Caco-2 (cell line): ENCODE measurements around the gene PDGFD. TPM values are rescaled to one million over a fixed set of nuclear protein-coding genes. Genes with fewer than 3 reads are reported as not detected.

ENCODE experiments used
- BruUV-seq: library from RNA; stranded (reverse); fragments of 400-500 nt; replicated peaks from 2 replicates; lab custom pipeline; 2021; lab: Mats Ljungman, UMichigan
- CTCF ChIA-PET: fragments of 300-600 bp; sonication (Branson Sonifier 250); formaldehyde crosslinking; loops from one replicate; lab custom pipeline; 2022; ENCODE audit warnings: antibody characterized with exemption; lab: Charles Lee
- POLR2A ChIA-PET: fragments of 300-600 bp; sonication (Branson Sonifier 250); formaldehyde crosslinking; loops from one replicate; lab custom pipeline; 2022; ENCODE audit warnings: antibody characterized with exemption; lab: Charles Lee
- DNase-seq, 2 experiments: peaks; one replicate each; pipeline versions ENCODE4 v3.0.0 to v3.0.0-alpha.2; 2020 to 2022
- H3K27me3 ChIP-seq: replicated peaks from 2 replicates; pipeline ENCODE4 v1.6.0; 2011; ENCODE audit warnings: low read length; ENCODE audit not compliant: control insufficient read depth, insufficient read depth
- H3K36me3 ChIP-seq: 2 replicates; pipeline ENCODE4 v1.5.1; 2011; ENCODE audit warnings: low read length; ENCODE audit not compliant: control insufficient read depth, insufficient read depth
- H3K4me1 ChIP-seq: fragments of 250-450 bp; sonication (Bioruptor Pico); 2 replicates; pipeline ENCODE4 v1.5.1; 2020; ENCODE audit warnings: mild to moderate bottlenecking
- H3K4me3 ChIP-seq: 2 replicates; pipeline ENCODE4 v1.5.1; 2011; ENCODE audit warnings: low read depth, mild to moderate bottlenecking, control low read depth, low read length
- H3K9me3 ChIP-seq: fragments of 250-450 bp; sonication (Bioruptor Pico); 2 replicates; pipeline ENCODE4 v1.5.1; 2020; ENCODE audit warnings: mild to moderate bottlenecking, moderate library complexity
- H3K27ac Mint-ChIP-seq: one replicate; pipeline ENCODE4 v1.8.0; 2022; ENCODE audit warnings: mixed read lengths; ENCODE audit not compliant: unreplicated experiment
- H3K27me3 Mint-ChIP-seq: one replicate; pipeline ENCODE4 v1.8.0; 2022; ENCODE audit warnings: mixed read lengths; ENCODE audit not compliant: insufficient read depth, unreplicated experiment
- H3K36me3 Mint-ChIP-seq: one replicate; pipeline ENCODE4 v1.8.0; 2022; ENCODE audit warnings: mild to moderate bottlenecking, mixed read lengths; ENCODE audit not compliant: insufficient read depth, unreplicated experiment
- H3K4me1 Mint-ChIP-seq: one replicate; pipeline ENCODE4 v1.8.0; 2022; ENCODE audit warnings: low read depth, mixed read lengths; ENCODE audit not compliant: unreplicated experiment
- H3K4me3 Mint-ChIP-seq: one replicate; pipeline ENCODE4 v1.8.0; 2022; ENCODE audit warnings: mild to moderate bottlenecking, moderate library complexity, mixed read lengths; ENCODE audit not compliant: unreplicated experiment
- H3K9me3 Mint-ChIP-seq: one replicate; pipeline ENCODE4 v1.8.0; 2022; ENCODE audit warnings: mixed read lengths; ENCODE audit not compliant: unreplicated experiment
- intact Hi-C: fragments of 100-400 bp; cut with micrococcal nuclease; formaldehyde crosslinking; loops from one replicate; pipeline ENCODE4 v1.10.0; 2022; ENCODE audit not compliant: unreplicated experiment
- total RNA-seq: library from RNA; stranded (reverse); gene quantifications from 2 replicates; pipeline ENCODE4 v1.2.3, GENCODE V29; 2022
- TF ChIP-seq, protein P1 (sequence below), 2 experiments: fragments of 200-600 bp in 1 of 2; IDR thresholded peaks; 1 replicate in 1 of 2; 2 replicates in 1 of 2; pipeline versions ENCODE4 v1.5.1 to v1.8.0; 2011 to 2022; ENCODE audit warnings: antibody characterized with exemption in 1 of 2, control low read depth in 1 of 2, inconsistent platforms in 1 of 2, low read depth in 1 of 2, low read length in 1 of 2, mild to moderate bottlenecking in 1 of 2, moderate library complexity in 1 of 2; ENCODE audit not compliant: insufficient read depth in 1 of 2, severe bottlenecking in 1 of 2, unreplicated experiment in 1 of 2

PDGFD gene
- total RNA-seq, 1 experiment from 2014 or later: not detected

- TF ChIP-seq, protein P1, sequence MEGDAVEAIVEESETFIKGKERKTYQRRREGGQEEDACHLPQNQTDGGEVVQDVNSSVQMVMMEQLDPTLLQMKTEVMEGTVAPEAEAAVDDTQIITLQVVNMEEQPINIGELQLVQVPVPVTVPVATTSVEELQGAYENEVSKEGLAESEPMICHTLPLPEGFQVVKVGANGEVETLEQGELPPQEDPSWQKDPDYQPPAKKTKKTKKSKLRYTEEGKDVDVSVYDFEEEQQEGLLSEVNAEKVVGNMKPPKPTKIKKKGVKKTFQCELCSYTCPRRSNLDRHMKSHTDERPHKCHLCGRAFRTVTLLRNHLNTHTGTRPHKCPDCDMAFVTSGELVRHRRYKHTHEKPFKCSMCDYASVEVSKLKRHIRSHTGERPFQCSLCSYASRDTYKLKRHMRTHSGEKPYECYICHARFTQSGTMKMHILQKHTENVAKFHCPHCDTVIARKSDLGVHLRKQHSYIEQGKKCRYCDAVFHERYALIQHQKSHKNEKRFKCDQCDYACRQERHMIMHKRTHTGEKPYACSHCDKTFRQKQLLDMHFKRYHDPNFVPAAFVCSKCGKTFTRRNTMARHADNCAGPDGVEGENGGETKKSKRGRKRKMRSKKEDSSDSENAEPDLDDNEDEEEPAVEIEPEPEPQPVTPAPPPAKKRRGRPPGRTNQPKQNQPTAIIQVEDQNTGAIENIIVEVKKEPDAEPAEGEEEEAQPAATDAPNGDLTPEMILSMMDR (IDR thresholded peaks at IDR 0.05; ENCODE audit: insufficient read depth in 1 of 2, low read depth in 1 of 2, low read length in 1 of 2, severe bottlenecking in 1 of 2, unreplicated experiment in 1 of 2): no peak
- Mint-ChIP-seq H3K27me3 (no peaks in the 10 kb centered on the region), H3K27ac (no peak overlapping the region), H3K9me3 (no peaks in the 10 kb centered on the region), H3K4me3 (no peak overlapping the region), H3K36me3 (no peaks in the 10 kb centered on the region), H3K4me1 (no peaks in the 10 kb centered on the region)
- no TSS peak for BruUV-seq
- H3K27me3 ChIP-seq: no peaks in the 10 kb centered on the region
- no peak overlapping the region for H3K4me3 ChIP-seq
- H3K4me1 ChIP-seq: no peaks in the 10 kb centered on the region
- H3K9me3 ChIP-seq: no peaks in the 10 kb centered on the region
- ChIA-PET CTCF (no interaction called here), POLR2A (no interaction called here)
- intact Hi-C loops: no loop called here
- DNase-seq: no peak
- H3K36me3 ChIP-seq: no peaks in the 10 kb centered on the region
Observed at GRCh38 chr11:103870821-103871309, 293.1 kb downstream of the PDGFD start.

GRCh38 chr11:103867481-103867880, 296.5 kb downstream of the PDGFD start:
- H3K27me3 Mint-ChIP-seq: no peaks in the 10 kb centered on the region
- DNase-seq: no peak
- H3K36me3 Mint-ChIP-seq: no peaks in the 10 kb centered on the region
- Histone ChIP-seq H3K9me3 (0 out of 2 replicates have a peak, but pooled peaks cover 2% of the 10 kb centered on the region), H3K27me3 (no peaks in the 10 kb centered on the region), H3K4me3 (no peak overlapping the region), H3K36me3 (no peaks in the 10 kb centered on the region), H3K4me1 (no peaks in the 10 kb centered on the region)
- no peak overlapping the region for H3K4me3 Mint-ChIP-seq
- CTCF ChIA-PET: no interaction called here
- TF ChIP-seq, protein P1 (IDR thresholded peaks at IDR 0.05; ENCODE audit: insufficient read depth in 1 of 2, low read depth in 1 of 2, low read length in 1 of 2, severe bottlenecking in 1 of 2, unreplicated experiment in 1 of 2): no peak
- POLR2A ChIA-PET: no interaction called here
- intact Hi-C loops: no loop called here
- H3K4me1 Mint-ChIP-seq: no peaks in the 10 kb centered on the region
- BruUV-seq: no TSS peak
- H3K9me3 Mint-ChIP-seq: peaks cover 9% of the 10 kb centered on the region
- H3K27ac Mint-ChIP-seq: no peak overlapping the region

DNA sequence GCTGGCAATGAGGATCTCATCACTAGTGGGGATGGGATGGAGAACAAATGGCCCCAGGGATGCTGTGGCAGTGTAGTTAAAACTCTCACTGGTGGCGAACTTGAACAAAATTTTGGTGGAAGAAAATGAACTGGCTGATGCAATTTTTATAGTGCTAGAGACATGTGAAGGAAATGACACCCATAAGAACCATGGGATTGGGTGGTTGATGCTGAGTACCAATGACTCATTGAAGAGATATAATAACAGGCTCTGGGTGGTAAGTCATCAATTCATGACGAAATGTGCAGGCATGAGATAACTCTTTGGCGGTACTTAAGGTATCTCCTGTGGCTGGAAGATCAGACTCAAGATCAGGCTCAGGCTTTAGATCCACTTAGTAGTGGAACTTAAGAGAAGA, 300.4 kb downstream of the PDGFD start:
- BruUV-seq: no TSS peak
- no peaks in the 10 kb centered on the region for H3K36me3 Mint-ChIP-seq
- intact Hi-C loops: no loop called here
- DNase-seq: no peak
- POLR2A ChIA-PET: no interaction called here
- Histone ChIP-seq H3K27me3 (no peaks in the 10 kb centered on the region), H3K4me3 (no peak overlapping the region), H3K4me1 (no peaks in the 10 kb centered on the region), H3K36me3 (no peaks in the 10 kb centered on the region), H3K9me3 (0 out of 2 replicates have a peak, but pooled peaks cover 2% of the 10 kb centered on the region)
- CTCF ChIA-PET: no interaction called here
- TF ChIP-seq, protein P1 (IDR thresholded peaks at IDR 0.05; ENCODE audit: insufficient read depth in 1 of 2, low read depth in 1 of 2, low read length in 1 of 2, severe bottlenecking in 1 of 2, unreplicated experiment in 1 of 2): no peak
- H3K4me1 Mint-ChIP-seq: no peaks in the 10 kb centered on the region
- H3K9me3 Mint-ChIP-seq: peaks cover 9% of the 10 kb centered on the region
- H3K4me3 Mint-ChIP-seq: no peak overlapping the region
- peak overlapping the region; percentile 12 for H3K27ac Mint-ChIP-seq
- H3K27me3 Mint-ChIP-seq: no peaks in the 10 kb centered on the region
